Esophagus squamous epithelium (tissue), 5 donors: ENCODE measurements around the gene SIGLEC15. TPM values are rescaled to one million over a fixed set of nuclear protein-coding genes. Genes with fewer than 3 reads are reported as not detected.

Source experiments
- DNase-seq: peaks from one replicate; lab custom pipeline; 2025; lab: John Stamatoyannopoulos, UW
- H3K27ac ChIP-seq, 4 donors: fragments of 200-600 bp; sonication (generic); one replicate each; pipeline ENCODE4 v1.5.1; 2016 to 2019; ENCODE audit warnings: mild to moderate bottlenecking in 1 of 4
- H3K27me3 ChIP-seq, 4 donors: fragments of 200-600 bp; sonication (generic); 1 replicate in 3 of 4; 2 replicates in 1 of 4; pipeline versions ENCODE4 v1.5.1 to v1.6.0; 2017 to 2021; ENCODE audit warnings: antibody characterized with exemption in 1 of 4
- H3K36me3 ChIP-seq, 3 donors: fragments of 200-600 bp; sonication (generic); one replicate each; pipeline ENCODE4 v1.5.1; 2016 to 2019
- H3K4me1 ChIP-seq, 3 donors: fragments of 200-600 bp; sonication (generic); one replicate each; pipeline ENCODE4 v1.5.1; 2017 to 2019
- H3K4me3 ChIP-seq, 4 donors: fragments of 200-600 bp; sonication (generic); 1 replicate in 3 of 4; 2 replicates in 1 of 4; pipeline ENCODE4 v1.5.1; 2016 to 2019; ENCODE audit warnings: mild to moderate bottlenecking in 2 of 4, moderate library complexity in 1 of 4
- H3K9me3 ChIP-seq, 3 donors: fragments of 200-600 bp; sonication (generic); one replicate each; pipeline ENCODE4 v1.5.1; 2016 to 2019
- CTCF ChIP-seq, 6 experiments: fragments of 450-650 bp in 4 of 6; fragments of 200-600 bp in 2 of 6; sonication (generic) in 2 of 6; IDR thresholded peaks; one replicate each; pipeline ENCODE4 v1.5.1; 2016 to 2019; ENCODE audit warnings: antibody characterized with exemption in 6 of 6, mild to moderate bottlenecking in 4 of 6, moderate library complexity in 4 of 6
- POLR2A ChIP-seq, 4 donors: fragments of 450-650 bp; IDR thresholded peaks; one replicate each; pipeline ENCODE4 v1.6.1; 2017; ENCODE audit warnings: antibody characterized with exemption in 4 of 4, mild to moderate bottlenecking in 4 of 4, moderate library complexity in 3 of 4
- WGBS, 2 donors: methylation state at CpG; one replicate each; pipeline ENCODE4 v1.1.5; 2018; 5-methylcytosine and 5-hydroxymethylcytosine counted together
- intact Hi-C: fragments of 100-400 bp; cut with DNase I; formaldehyde crosslinking; loops from one replicate; pipeline ENCODE4 v1.15.0; 2022
- total RNA-seq, 4 donors: library from RNA; depleted of rRNA; stranded (reverse); fragments of >200 nt; gene quantifications; one replicate each; pipeline ENCODE4 v1.1.0, GENCODE V29; 2016
- donor health status: DM: yes; HTN: yes; CAD: no.

The SIGLEC15 gene
- total RNA-seq, 4 donors from 2014 or later, result not detected

- no peaks in the 10 kb centered on the region for H3K9me3 ChIP-seq
- peaks cover 0 to 99% (median 8%) of the 10 kb centered on the region in 4 donors for H3K27me3 ChIP-seq
- DNase-seq, result no peak
- no peak overlapping the region for H3K4me3 ChIP-seq
- no peaks in the 10 kb centered on the region for H3K36me3 ChIP-seq
- TF ChIP-seq CTCF (IDR thresholded peaks at IDR 0.05), result no peak
- TF ChIP-seq POLR2A (IDR thresholded peaks at IDR 0.05), result no peak
- intact Hi-C loops, result no loop called here
- H3K27ac ChIP-seq, result no peak overlapping the region
- peaks cover 0 to 19% (median 0%) of the 10 kb centered on the region in 3 donors for H3K4me1 ChIP-seq
- WGBS, 2 donors, result 56 to 61% methylated on average over 9 of the region's 9 CpGs
These were observed 42.1 kb upstream of the SIGLEC15 start for GRCh38 chr18:45783097-45784075.

- H3K9me3 ChIP-seq, result no peaks in the 10 kb centered on the region
- H3K27me3 ChIP-seq, result peaks cover 0 to 99% (median 8%) of the 10 kb centered on the region in 4 donors
- H3K36me3 ChIP-seq, result no peaks in the 10 kb centered on the region
- no peak for DNase-seq
- WGBS, 2 donors, result 23 to 31% methylated on average over 4 of the region's 4 CpGs
- H3K4me3 ChIP-seq, result peak overlapping the region in 1 of 4 donors; percentile 1
- H3K4me1 ChIP-seq, result peaks cover 0 to 14% (median 0%) of the 10 kb centered on the region in 3 donors
- TF ChIP-seq POLR2A (IDR thresholded peaks at IDR 0.05) (no peak), CTCF (IDR thresholded peaks at IDR 0.05) (no peak)
- intact Hi-C loops, result no loop called here
- peak overlapping the region in 1 of 4 donors; percentile 9 for H3K27ac ChIP-seq
These were observed 40.3 kb upstream of the SIGLEC15 start for GRCh38 chr18:45785134-45785533.

GRCh38 chr18:45786941-45787340, 38.5 kb upstream of the SIGLEC15 start:
- no peak for TF ChIP-seq CTCF (IDR thresholded peaks at IDR 0.05)
- no peak for TF ChIP-seq POLR2A (IDR thresholded peaks at IDR 0.05)
- no peak for DNase-seq
- 82 to 90% methylated on average over 2 to 3 of the region's 3 CpGs for WGBS, 2 donors
- no peak overlapping the region for H3K4me3 ChIP-seq
- intact Hi-C loops, result no loop called here
- no peak overlapping the region for H3K27ac ChIP-seq
- H3K9me3 ChIP-seq, result no peaks in the 10 kb centered on the region
- H3K4me1 ChIP-seq, result peaks cover 0 to 6% (median 0%) of the 10 kb centered on the region in 3 donors
- H3K27me3 ChIP-seq, result peaks cover 0 to 100% (median 6%) of the 10 kb centered on the region in 4 donors
- no peaks in the 10 kb centered on the region for H3K36me3 ChIP-seq

GRCh38 chr18:45787346-45787745, 38.1 kb upstream of the SIGLEC15 start:
- Histone ChIP-seq H3K27ac (no peak overlapping the region), H3K4me3 (no peak overlapping the region), H3K9me3 (no peaks in the 10 kb centered on the region), H3K36me3 (no peaks in the 10 kb centered on the region), H3K4me1 (peaks cover 0 to 6% (median 0%) of the 10 kb centered on the region in 3 donors), H3K27me3 (peaks cover 0 to 100% (median 6%) of the 10 kb centered on the region in 4 donors)
- TF ChIP-seq POLR2A (IDR thresholded peaks at IDR 0.05) (no peak), CTCF (IDR thresholded peaks at IDR 0.05) (no peak)
- intact Hi-C loops, result no loop called here
- no peak for DNase-seq
- WGBS, 2 donors, result 71 to 100% methylated on average over 1 of the region's 1 CpG

GRCh38 chr18:45788861-45789260, 36.6 kb upstream of the SIGLEC15 start:
- Histone ChIP-seq H3K4me3 (no peak overlapping the region), H3K4me1 (peaks cover 0 to 17% (median 0%) of the 10 kb centered on the region in 3 donors), H3K27me3 (peaks cover 0 to 92% (median 4%) of the 10 kb centered on the region in 4 donors), H3K27ac (no peak overlapping the region), H3K36me3 (no peaks in the 10 kb centered on the region), H3K9me3 (no peaks in the 10 kb centered on the region)
- WGBS, 2 donors, result 83 to 91% methylated on average over 3 of the region's 3 CpGs
- DNase-seq, result no peak
- no peak for TF ChIP-seq CTCF (IDR thresholded peaks at IDR 0.05)
- TF ChIP-seq POLR2A (IDR thresholded peaks at IDR 0.05), result no peak
- intact Hi-C loops, result no loop called here
